ENCODE measurements around the gene PRIM1.
A peak's percentile ranks its signal among the peaks of the same experiment; 100 is the strongest.
"Not testable (repeated sequence)": the region's sequence is repeated elsewhere in the genome, so short reads cannot be mapped to it uniquely, and the experiment has no call there.

PRIM1 gene

GRCh38 chr12:56751712-56752598 lies at the start of gene PRIM1:
TSS of gene PRIM1 (minus strand) at chr12:56752323. CDS start at chr12:56752298, 25 bp downstream.
- DNase-seq = peak; percentile 88

GRCh38 chr12:56800221-56800620 lies 48.1 kb upstream of the PRIM1 start:
- DNase-seq = no peak

GRCh38 chr12:56799345-56799744 lies 47.2 kb upstream of the PRIM1 start:
- DNase-seq = not testable (repeated sequence)

GRCh38 chr12:56795791-56796190 lies 43.7 kb upstream of the PRIM1 start:
- DNase-seq = not testable (repeated sequence)

GRCh38 chr12:56795046-56795562 lies 43.0 kb upstream of the PRIM1 start:
- not testable (repeated sequence) for DNase-seq

GRCh38 chr12:56793124-56793523 lies 41.0 kb upstream of the PRIM1 start:
- not testable (repeated sequence) for DNase-seq

- no peak for DNase-seq
Observed at GRCh38 chr12:56792678-56793077, 40.6 kb upstream of the PRIM1 start.

- DNase-seq = not testable (repeated sequence)
Observed at GRCh38 chr12:56789429-56789828, 37.3 kb upstream of the PRIM1 start.

- no peak for DNase-seq
Observed at GRCh38 chr12:56787498-56787897, 35.4 kb upstream of the PRIM1 start.

- no peak for DNase-seq
Observed at GRCh38 chr12:56785874-56786273, 33.8 kb upstream of the PRIM1 start.

- no peak for DNase-seq
Observed at GRCh38 chr12:56785141-56785865, 33.2 kb upstream of the PRIM1 start.

GRCh38 chr12:56781726-56782125 lies 29.6 kb upstream of the PRIM1 start:
- DNase-seq = no peak

- no peak for DNase-seq
Observed at GRCh38 chr12:56778756-56779155, 26.6 kb upstream of the PRIM1 start.

- DNase-seq = no peak
Observed at GRCh38 chr12:56776654-56777053, 24.5 kb upstream of the PRIM1 start.

GRCh38 chr12:56775638-56776037 lies 23.5 kb upstream of the PRIM1 start:
- no peak for DNase-seq

GRCh38 chr12:56773113-56773512 lies 21.0 kb upstream of the PRIM1 start:
- DNase-seq = no peak

- no peak for DNase-seq
Observed at GRCh38 chr12:56772625-56773024, 20.5 kb upstream of the PRIM1 start.

- peak; percentile 34 for DNase-seq
Observed at GRCh38 chr12:56769868-56770267, 17.7 kb upstream of the PRIM1 start.

- no peak for DNase-seq
Observed at GRCh38 chr12:56768424-56768823, 16.3 kb upstream of the PRIM1 start.

- no peak for DNase-seq
Observed at GRCh38 chr12:56766535-56766934, 14.4 kb upstream of the PRIM1 start.

GRCh38 chr12:56763753-56764657 lies 11.9 kb upstream of the PRIM1 start:
- no peak for DNase-seq

- no peak for DNase-seq
Observed at GRCh38 chr12:56761812-56762211, 9.7 kb upstream of the PRIM1 start.

- no peak for DNase-seq
Observed at GRCh38 chr12:56760460-56760859, 8.3 kb upstream of the PRIM1 start.
